HTR-8/SVneo (cell line): ENCODE results near the gene APLNR.
A peak's percentile ranks its signal among the peaks of the same experiment; 100 is the strongest.

ENCODE experiments used
- DNase-seq: peaks from one replicate; pipeline ENCODE4 v3.0.0; 2011; ENCODE audit warnings: low spot score, mixed read lengths; ENCODE audit not compliant: insufficient read length
- FAIRE-seq: peaks from 2 replicates; lab custom pipeline; 2011; peaks lifted over from hg19 to GRCh38; lab: Jason Lieb, UNC

Gene APLNR

GRCh38 chr11:57222239-57222638 lies 14.8 kb downstream of the APLNR start:
- no peak for FAIRE-seq

GRCh38 chr11:57219021-57219627 lies 17.9 kb downstream of the APLNR start:
- no peak for FAIRE-seq
- no peak for DNase-seq

More at GRCh38 chr11:57222239-57222638, 14.8 kb downstream of the APLNR start:
- DNase-seq = no peak

- FAIRE-seq (no peak), DNase-seq (no peak)
These were observed 20.0 kb downstream of the APLNR start for GRCh38 chr11:57217053-57217452.

- DNase-seq = no peak
- no peak for FAIRE-seq
These were observed 20.6 kb downstream of the APLNR start for GRCh38 chr11:57216463-57216862.

GRCh38 chr11:57214494-57214893 lies 22.6 kb downstream of the APLNR start:
- FAIRE-seq (no peak), DNase-seq (peak; percentile 19)

GRCh38 chr11:57214098-57214417 lies 23.0 kb downstream of the APLNR start:
- peak; percentile 46 for FAIRE-seq
- no peak for DNase-seq

- FAIRE-seq (no peak), DNase-seq (no peak)
These were observed 23.5 kb downstream of the APLNR start for GRCh38 chr11:57213342-57214097.

GRCh38 chr11:57210781-57211180 lies 26.3 kb downstream of the APLNR start:
- FAIRE-seq (no peak), DNase-seq (no peak)

GRCh38 chr11:57207168-57207567 lies 29.9 kb downstream of the APLNR start:
- FAIRE-seq = no peak
- no peak for DNase-seq

GRCh38 chr11:57205041-57205641 lies 31.9 kb downstream of the APLNR start:
- FAIRE-seq (no peak), DNase-seq (no peak)

GRCh38 chr11:57203882-57204480 lies 33.1 kb downstream of the APLNR start:
- DNase-seq (no peak), FAIRE-seq (no peak)

- DNase-seq = no peak
These were observed 33.7 kb downstream of the APLNR start for GRCh38 chr11:57203359-57203758.

GRCh38 chr11:57202281-57202680 lies 34.8 kb downstream of the APLNR start:
- FAIRE-seq = no peak
- DNase-seq = no peak

More at GRCh38 chr11:57203359-57203758, 33.7 kb downstream of the APLNR start:
- FAIRE-seq = no peak

- FAIRE-seq (no peak), DNase-seq (no peak)
These were observed 36.1 kb downstream of the APLNR start for GRCh38 chr11:57200917-57201316.

- DNase-seq (no peak), FAIRE-seq (no peak)
These were observed 37.7 kb downstream of the APLNR start for GRCh38 chr11:57199330-57199729.

GRCh38 chr11:57197762-57198161 lies 39.3 kb downstream of the APLNR start:
- FAIRE-seq = no peak
- no peak for DNase-seq

- FAIRE-seq (no peak), DNase-seq (no peak)
These were observed 40.5 kb downstream of the APLNR start for GRCh38 chr11:57196596-57196995.

GRCh38 chr11:57192316-57192715 lies 44.7 kb downstream of the APLNR start:
- FAIRE-seq (no peak), DNase-seq (no peak)

- peak; percentile 4 for FAIRE-seq
- no peak for DNase-seq
These were observed 45.5 kb downstream of the APLNR start for GRCh38 chr11:57191311-57192219.

- DNase-seq = no peak
- no peak for FAIRE-seq
These were observed 46.5 kb downstream of the APLNR start for GRCh38 chr11:57190548-57190947.
